Naive B cell (primary cell): ENCODE measurements around the gene RAD1. TPM values are rescaled to one million over a fixed set of nuclear protein-coding genes. Genes with fewer than 3 reads are reported as not detected.

Experiments used
- ATAC-seq, 2 donors: fragments of 150-1000 bp; cut with Tn5 transposase; 2 replicates each; pipeline ENCODE4 v1.10.0; 2021; ENCODE audit warnings: low read depth in 2 of 2, mild to moderate bottlenecking in 2 of 2, moderate library complexity in 2 of 2
- DNase-seq: peaks from one replicate; pipeline ENCODE4 v3.0.0; 2022
- H3K27ac Mint-ChIP-seq, 6 donors: one replicate each; pipeline ENCODE4 v1.8.0; 2020 to 2022; ENCODE audit warnings: mild to moderate bottlenecking in 6 of 6, mixed read lengths in 6 of 6, moderate library complexity in 5 of 6, inconsistent platforms in 2 of 6
- H3K27me3 Mint-ChIP-seq, 3 donors: one replicate each; pipeline ENCODE4 v1.8.0; 2021 to 2022; ENCODE audit warnings: mixed read lengths in 3 of 3, mild to moderate bottlenecking in 1 of 3
- H3K36me3 Mint-ChIP-seq, 2 donors: one replicate each; pipeline ENCODE4 v1.8.0; 2020 to 2022; ENCODE audit warnings: mixed read lengths in 2 of 2, inconsistent platforms in 1 of 2, mild to moderate bottlenecking in 1 of 2
- H3K4me1 Mint-ChIP-seq, 3 donors: one replicate each; pipeline ENCODE4 v1.8.0; 2020 to 2022; ENCODE audit warnings: mixed read lengths in 3 of 3, inconsistent platforms in 1 of 3, mild to moderate bottlenecking in 1 of 3, moderate library complexity in 1 of 3
- H3K4me3 Mint-ChIP-seq, 8 donors: one replicate each; pipeline ENCODE4 v1.8.0; 2020 to 2022; ENCODE audit warnings: mild to moderate bottlenecking in 8 of 8, mixed read lengths in 8 of 8, moderate library complexity in 8 of 8, inconsistent platforms in 2 of 8
- H3K9me3 Mint-ChIP-seq, 7 donors: one replicate each; pipeline ENCODE4 v1.8.0; 2020 to 2022; ENCODE audit warnings: mixed read lengths in 7 of 7, mild to moderate bottlenecking in 5 of 7, inconsistent platforms in 2 of 7, moderate library complexity in 1 of 7
- polyA plus RNA-seq, 6 donors: library from polyadenylated mRNA; unstranded; fragments of 300-500 nt; fragmentation: Illumina TruSeq; gene quantifications; one replicate each; pipeline ENCODE4 v1.2.3, GENCODE V29; 2021; ENCODE audit warnings: low read depth in 6 of 6

Gene RAD1
- polyA plus RNA-seq, 6 donors from 2014 or later: 11.6 to 22.8 (median 21.1) TPM

GRCh38 chr5:34900652-34901051 lies 14.7 kb downstream of the RAD1 start:
- Mint-ChIP-seq H3K27me3 (no peaks in the 10 kb centered on the region), H3K4me1 (no peaks in the 10 kb centered on the region), H3K36me3 (peaks cover 0 to 6% of the 10 kb centered on the region in 2 donors), H3K4me3 (no peak overlapping the region), H3K27ac (no peak overlapping the region), H3K9me3 (no peaks in the 10 kb centered on the region)
- ATAC-seq: no peak
- no peak for DNase-seq

GRCh38 chr5:34899066-34899465 lies 16.2 kb downstream of the RAD1 start:
- Mint-ChIP-seq H3K27ac (peak overlapping the region in 1 of 6 donors; percentile 46), H3K27me3 (no peaks in the 10 kb centered on the region), H3K36me3 (peaks cover 0 to 6% of the 10 kb centered on the region in 2 donors), H3K9me3 (no peaks in the 10 kb centered on the region), H3K4me3 (no peak overlapping the region), H3K4me1 (no peaks in the 10 kb centered on the region)
- no peak for ATAC-seq
- no peak for DNase-seq

- H3K9me3 Mint-ChIP-seq: no peaks in the 10 kb centered on the region
- no peaks in the 10 kb centered on the region for H3K27me3 Mint-ChIP-seq
- no peak overlapping the region for H3K27ac Mint-ChIP-seq
- DNase-seq (peak; percentile 49), ATAC-seq (peak; percentile 66 to 79)
- peaks cover 0 to 6% of the 10 kb centered on the region in 2 donors for H3K36me3 Mint-ChIP-seq
- H3K4me1 Mint-ChIP-seq: no peaks in the 10 kb centered on the region
- no peak overlapping the region for H3K4me3 Mint-ChIP-seq
Observed at GRCh38 chr5:34898258-34898895, 16.9 kb downstream of the RAD1 start.

- Mint-ChIP-seq H3K4me3 (no peak overlapping the region), H3K9me3 (no peaks in the 10 kb centered on the region), H3K27me3 (no peaks in the 10 kb centered on the region), H3K27ac (no peak overlapping the region), H3K36me3 (peaks cover 0 to 6% of the 10 kb centered on the region in 2 donors), H3K4me1 (no peaks in the 10 kb centered on the region)
- ATAC-seq: no peak
- DNase-seq: no peak
Observed at GRCh38 chr5:34897646-34898045, 17.7 kb downstream of the RAD1 start.

- H3K27me3 Mint-ChIP-seq: no peaks in the 10 kb centered on the region
- H3K36me3 Mint-ChIP-seq: peaks cover 0 to 6% of the 10 kb centered on the region in 2 donors
- H3K9me3 Mint-ChIP-seq: no peaks in the 10 kb centered on the region
- no peaks in the 10 kb centered on the region for H3K4me1 Mint-ChIP-seq
- ATAC-seq (no peak), DNase-seq (no peak)
- H3K27ac Mint-ChIP-seq: peak overlapping the region in 3 of 6 donors; percentile 3 to 23 (median 4)
- no peak overlapping the region for H3K4me3 Mint-ChIP-seq
Observed at GRCh38 chr5:34895641-34896419, 19.5 kb downstream of the RAD1 start.

GRCh38 chr5:34894716-34895115 lies 20.6 kb downstream of the RAD1 start:
- DNase-seq (no peak), ATAC-seq (no peak)
- Mint-ChIP-seq H3K27ac (no peak overlapping the region), H3K9me3 (no peaks in the 10 kb centered on the region), H3K4me1 (no peaks in the 10 kb centered on the region), H3K36me3 (peaks cover 0 to 6% of the 10 kb centered on the region in 2 donors), H3K27me3 (no peaks in the 10 kb centered on the region), H3K4me3 (no peak overlapping the region)

GRCh38 chr5:34892414-34892813 lies 22.9 kb downstream of the RAD1 start:
- no peaks in the 10 kb centered on the region for H3K9me3 Mint-ChIP-seq
- H3K27me3 Mint-ChIP-seq: peaks cover 0 to 1% (median under 1%) of the 10 kb centered on the region in 3 donors
- ATAC-seq: no peak
- H3K4me1 Mint-ChIP-seq: no peaks in the 10 kb centered on the region
- H3K4me3 Mint-ChIP-seq: no peak overlapping the region
- no peak for DNase-seq
- peaks cover 0 to 6% of the 10 kb centered on the region in 2 donors for H3K36me3 Mint-ChIP-seq
- H3K27ac Mint-ChIP-seq: no peak overlapping the region

GRCh38 chr5:34891981-34892380 lies 23.3 kb downstream of the RAD1 start:
- no peaks in the 10 kb centered on the region for H3K9me3 Mint-ChIP-seq
- H3K27ac Mint-ChIP-seq: no peak overlapping the region
- ATAC-seq (no peak), DNase-seq (no peak)
- H3K4me3 Mint-ChIP-seq: no peak overlapping the region
- H3K27me3 Mint-ChIP-seq: peaks cover 0 to 6% (median 5%) of the 10 kb centered on the region in 3 donors
- no peaks in the 10 kb centered on the region for H3K4me1 Mint-ChIP-seq
- H3K36me3 Mint-ChIP-seq: peaks cover 0 to 6% of the 10 kb centered on the region in 2 donors

GRCh38 chr5:34889394-34889793 lies 25.9 kb downstream of the RAD1 start:
- H3K27ac Mint-ChIP-seq: no peak overlapping the region
- H3K27me3 Mint-ChIP-seq: peaks cover 0 to 11% (median 8%) of the 10 kb centered on the region in 3 donors

GRCh38 chr5:34886392-34887119 lies 28.7 kb downstream of the RAD1 start:
- ATAC-seq: no peak
- no peaks in the 10 kb centered on the region for H3K4me1 Mint-ChIP-seq
- no peak overlapping the region for H3K27ac Mint-ChIP-seq
- H3K4me3 Mint-ChIP-seq: no peak overlapping the region
- no peak for DNase-seq
- H3K36me3 Mint-ChIP-seq: no peaks in the 10 kb centered on the region
- H3K9me3 Mint-ChIP-seq: no peaks in the 10 kb centered on the region
- H3K27me3 Mint-ChIP-seq: peaks cover 0 to 19% (median 8%) of the 10 kb centered on the region in 3 donors

More at GRCh38 chr5:34889394-34889793, 25.9 kb downstream of the RAD1 start:
- DNase-seq: no peak
- Mint-ChIP-seq H3K36me3 (no peaks in the 10 kb centered on the region), H3K9me3 (no peaks in the 10 kb centered on the region), H3K4me3 (no peak overlapping the region), H3K4me1 (no peaks in the 10 kb centered on the region)
- ATAC-seq: no peak

- H3K4me1 Mint-ChIP-seq: no peaks in the 10 kb centered on the region
- H3K36me3 Mint-ChIP-seq: peaks cover 3 to 4% of the 10 kb centered on the region in 2 donors
- peaks cover 0 to 8% (median 0%) of the 10 kb centered on the region in 3 donors for H3K27me3 Mint-ChIP-seq
- DNase-seq (no peak), ATAC-seq (no peak)
- no peak overlapping the region for H3K4me3 Mint-ChIP-seq
- peaks cover under 1 to 14% (median 10%) of the 10 kb centered on the region in 7 donors for H3K9me3 Mint-ChIP-seq
- H3K27ac Mint-ChIP-seq: peak overlapping the region in 1 of 6 donors; percentile 12
Observed at GRCh38 chr5:34881246-34881645, 34.1 kb downstream of the RAD1 start.

- Mint-ChIP-seq H3K27me3 (peaks cover 0 to 6% (median 0%) of the 10 kb centered on the region in 3 donors), H3K27ac (no peak overlapping the region), H3K36me3 (peaks cover 4 to 11% of the 10 kb centered on the region in 2 donors), H3K9me3 (peaks cover 5 to 33% (median 19%) of the 10 kb centered on the region in 7 donors), H3K4me3 (no peak overlapping the region), H3K4me1 (no peaks in the 10 kb centered on the region)
- no peak for ATAC-seq
- DNase-seq: no peak
Observed at GRCh38 chr5:34876275-34876674, 39.0 kb downstream of the RAD1 start.

GRCh38 chr5:34870382-34870781 lies 44.9 kb downstream of the RAD1 start:
- Mint-ChIP-seq H3K36me3 (no peaks in the 10 kb centered on the region), H3K4me3 (no peak overlapping the region), H3K4me1 (no peaks in the 10 kb centered on the region), H3K9me3 (peaks cover 0 to 10% (median under 1%) of the 10 kb centered on the region in 7 donors), H3K27me3 (peaks cover 0 to 6% (median 0%) of the 10 kb centered on the region in 3 donors), H3K27ac (no peak overlapping the region)
- ATAC-seq (no peak), DNase-seq (no peak)
